Neuronal stem cell (in vitro differentiated cells): ENCODE measurements around the gene ZNF473.

Experiments
- DNase-seq: peaks from one replicate; pipeline ENCODE4 v3.0.0-alpha.2; 2013; ENCODE audit warnings: low spot score
- H2AFZ ChIP-seq: one replicate; pipeline ENCODE4 v1.6.1; 2013; ENCODE audit warnings: mild to moderate bottlenecking, low read length, inconsistent platforms
- H2AK5ac ChIP-seq: 2 replicates; pipeline ENCODE4 v1.6.1; 2013; ENCODE audit warnings: low read depth, mild to moderate bottlenecking, inconsistent platforms, low read length, moderate library complexity, mixed read lengths
- H2BK120ac ChIP-seq: 2 replicates; pipeline ENCODE4 v1.6.1; 2013; ENCODE audit warnings: low read depth, mild to moderate bottlenecking, inconsistent platforms, low read length, moderate library complexity, mixed read lengths
- H2BK12ac ChIP-seq: one replicate; pipeline ENCODE4 v1.6.1; 2013; ENCODE audit warnings: low read length, inconsistent platforms
- H2BK15ac ChIP-seq: 2 replicates; pipeline ENCODE4 v1.6.1; 2013; ENCODE audit warnings: mild to moderate bottlenecking, low read length, inconsistent platforms, mixed read lengths
- H2BK5ac ChIP-seq: one replicate; pipeline ENCODE4 v1.6.1; 2013; ENCODE audit warnings: inconsistent platforms, mild to moderate bottlenecking, low read length, moderate library complexity
- H3K14ac ChIP-seq: one replicate; pipeline ENCODE4 v1.6.1; 2013; ENCODE audit warnings: low read length, inconsistent platforms
- H3K18ac ChIP-seq: 2 replicates; pipeline ENCODE4 v1.6.1; 2013; ENCODE audit warnings: low read length, inconsistent platforms
- H3K23ac ChIP-seq: 2 replicates; pipeline ENCODE4 v1.6.1; 2013; ENCODE audit warnings: low read depth, mild to moderate bottlenecking, mixed read lengths, low read length, inconsistent platforms; ENCODE audit not compliant: poor library complexity
- H3K27ac ChIP-seq: replicated peaks from 3 replicates; pipeline ENCODE4 v1.5.1; 2013; ENCODE audit warnings: low read length, inconsistent platforms
- H3K27me3 ChIP-seq, 3 experiments: 2 replicates each; pipeline ENCODE4 v1.6.1; 2013; ENCODE audit warnings: low read length in 3 of 3, mild to moderate bottlenecking in 2 of 3, inconsistent platforms in 1 of 3, low read depth in 1 of 3, mixed read lengths in 1 of 3, moderate library complexity in 1 of 3; ENCODE audit not compliant: control insufficient read depth in 3 of 3, insufficient read depth in 3 of 3
- H3K36me3 ChIP-seq, 2 donors: replicated peaks in 1 of 2; 2 replicates each; pipeline ENCODE4 v1.6.1; 2013; ENCODE audit warnings: low read length in 2 of 2; ENCODE audit not compliant: control insufficient read depth in 2 of 2, insufficient read depth in 2 of 2
- H3K4ac ChIP-seq: 2 replicates; pipeline ENCODE4 v1.6.1; 2013; ENCODE audit warnings: inconsistent platforms, mild to moderate bottlenecking, low read length, moderate library complexity
- H3K4me1 ChIP-seq, 2 donors: 1 replicate in 1 of 2; 2 replicates in 1 of 2; pipeline ENCODE4 v1.6.1; 2013; ENCODE audit warnings: low read length in 2 of 2, low read depth in 1 of 2; ENCODE audit not compliant: control insufficient read depth in 2 of 2, insufficient read depth in 1 of 2
- H3K4me2 ChIP-seq: one replicate; pipeline ENCODE4 v1.6.1; 2013; ENCODE audit warnings: mild to moderate bottlenecking, low read length, inconsistent platforms; ENCODE audit not compliant: insufficient read depth, poor library complexity, severe bottlenecking
- H3K4me3 ChIP-seq, 2 donors: 2 replicates each; pipeline ENCODE4 v1.5.1; 2013; ENCODE audit warnings: low read length in 2 of 2, mild to moderate bottlenecking in 2 of 2, inconsistent platforms in 1 of 2, moderate library complexity in 1 of 2
- H3K79me1 ChIP-seq: one replicate; pipeline ENCODE4 v1.6.1; 2013; ENCODE audit warnings: low read depth, mild to moderate bottlenecking, inconsistent platforms, low read length, moderate library complexity
- H3K9ac ChIP-seq: one replicate; pipeline ENCODE4 v1.6.1; 2013; ENCODE audit warnings: mild to moderate bottlenecking, low read depth, low read length, inconsistent platforms; ENCODE audit not compliant: poor library complexity
- H3K9me3 ChIP-seq, 2 donors: replicated peaks in 1 of 2; 2 replicates each; pipeline versions ENCODE3 to v1.6.1; 2013; ENCODE audit warnings: low read length in 2 of 2, mild to moderate bottlenecking in 2 of 2, inconsistent platforms in 1 of 2, low read depth in 1 of 2, mixed read lengths in 1 of 2, moderate library complexity in 1 of 2; ENCODE audit not compliant: control insufficient read depth in 2 of 2, insufficient read depth in 1 of 2
- H4K8ac ChIP-seq: one replicate; pipeline ENCODE4 v1.6.1; 2013; ENCODE audit warnings: low read depth, mild to moderate bottlenecking, inconsistent platforms, low read length, moderate library complexity
- H4K91ac ChIP-seq: one replicate; pipeline ENCODE4 v1.6.1; 2013; ENCODE audit warnings: low read length, low read depth, mild to moderate bottlenecking, inconsistent platforms; ENCODE audit not compliant: poor library complexity
- WGBS, 2 donors: extraction: QIAGEN DNeasy Blood & Tissue Kit; methylation state at CpG; one replicate each; pipeline ENCODE4 v1.1.7; 2013; ENCODE audit warnings: missing lambda C conversion rate in 2 of 2, mixed read lengths in 1 of 2; ENCODE audit not compliant: insufficient read length in 2 of 2, insufficient replicate concordance in 1 of 2; ENCODE audit errors: extremely low coverage in 2 of 2; 5-methylcytosine and 5-hydroxymethylcytosine counted together

Gene ZNF473

DNA sequence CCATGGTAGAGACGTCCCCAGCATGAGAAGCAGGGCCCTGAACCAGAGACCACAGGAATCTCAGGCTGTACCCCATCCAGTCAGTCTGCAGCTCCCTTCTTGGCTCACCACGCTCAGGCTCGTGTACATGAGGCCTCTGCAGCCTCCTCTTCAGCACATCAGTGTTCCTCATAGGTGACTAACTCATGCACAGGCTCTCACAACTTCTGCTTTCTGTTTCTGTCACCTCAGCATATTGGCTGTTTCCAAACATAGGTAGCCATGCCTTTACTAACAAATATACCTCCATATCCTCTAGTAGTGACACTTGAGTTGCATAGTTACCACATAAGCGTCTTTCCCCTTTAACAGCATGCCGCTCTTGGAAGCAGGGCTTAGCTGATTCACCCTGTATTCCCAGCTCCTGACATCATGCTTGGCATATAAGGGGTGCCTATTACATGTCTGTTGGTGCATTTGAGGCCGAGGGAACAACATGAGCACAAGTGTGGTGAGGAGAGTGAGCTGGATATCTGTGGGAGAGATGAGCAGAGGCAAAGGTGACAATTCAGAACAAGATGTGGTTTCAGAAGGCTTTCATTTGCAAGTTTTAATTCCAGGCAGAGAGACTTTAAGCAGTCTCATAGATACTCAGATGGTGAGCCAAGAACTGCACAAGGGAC lies 16.7 kb downstream of the ZNF473 start:
- Histone ChIP-seq H3K27me3 (no peaks in the 10 kb centered on the region), H2BK12ac (no peak overlapping the region), H3K4me1 (no peaks in the 10 kb centered on the region), H3K27ac (no peak overlapping the region), H4K8ac (no peak overlapping the region), H3K36me3 (peaks cover 84 to 98% of the 10 kb centered on the region in 2 donors), H3K79me1 (peaks cover 7% of the 10 kb centered on the region), H3K18ac (no peak overlapping the region), H3K14ac (no peak overlapping the region), H2AFZ (no peak overlapping the region), H3K9ac (no peak overlapping the region), H2BK5ac (no peak overlapping the region), H3K9me3 (peaks cover 54 to 57% of the 10 kb centered on the region in 2 donors), H2BK120ac (no peak overlapping the region), H3K4me3 (no peak overlapping the region), H2BK15ac (no peak overlapping the region), H3K4ac (no peak overlapping the region), H2AK5ac (no peak overlapping the region), H3K4me2 (no peak overlapping the region), H3K23ac (no peak overlapping the region), H4K91ac (no peak overlapping the region)
- DNase-seq = no peak
- WGBS, 2 donors = no CpG with 5 or more reads among the region's 6 CpGs

DNA sequence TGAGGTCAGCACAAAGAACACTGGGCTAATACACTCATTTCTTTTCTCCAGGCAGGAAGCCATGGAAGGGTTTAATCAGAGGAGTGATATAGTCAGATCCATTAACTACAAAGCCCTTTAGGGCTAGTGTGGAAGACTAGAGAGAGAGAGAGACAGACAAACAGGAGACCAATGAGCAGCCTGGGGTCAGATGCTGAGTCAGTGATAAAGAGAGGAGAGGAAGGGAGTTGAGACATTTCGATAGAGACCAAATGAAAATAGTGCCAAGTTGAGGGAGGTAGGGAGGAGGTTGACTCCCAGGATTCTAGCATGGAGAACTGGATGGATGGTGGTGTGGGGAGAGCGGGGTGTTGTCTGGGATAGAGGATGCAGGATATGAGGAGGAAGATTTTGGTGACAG lies 18.2 kb downstream of the ZNF473 start:
- H3K4ac ChIP-seq = no peak overlapping the region
- H3K27me3 ChIP-seq = no peaks in the 10 kb centered on the region
- H3K14ac ChIP-seq = no peak overlapping the region
- H3K36me3 ChIP-seq = peaks cover 86 to 99% of the 10 kb centered on the region in 2 donors
- no peak overlapping the region for H3K4me3 ChIP-seq
- H2AFZ ChIP-seq = no peak overlapping the region
- H3K23ac ChIP-seq = no peak overlapping the region
- no peak overlapping the region for H3K4me2 ChIP-seq
- H3K79me1 ChIP-seq = peaks cover 5% of the 10 kb centered on the region
- H2BK120ac ChIP-seq = no peak overlapping the region
- H2AK5ac ChIP-seq = no peak overlapping the region
- no peak overlapping the region for H2BK5ac ChIP-seq
- no peak overlapping the region for H3K18ac ChIP-seq
- WGBS, 2 donors = no CpG with 5 or more reads among the region's 2 CpGs
- no peak overlapping the region for H4K8ac ChIP-seq
- H3K9me3 ChIP-seq = peaks cover 67 to 68% of the 10 kb centered on the region in 2 donors
- H3K4me1 ChIP-seq = no peaks in the 10 kb centered on the region
- H3K9ac ChIP-seq = no peak overlapping the region
- H4K91ac ChIP-seq = no peak overlapping the region
- no peak overlapping the region for H2BK12ac ChIP-seq
- H3K27ac ChIP-seq = no peak overlapping the region
- no peak overlapping the region for H2BK15ac ChIP-seq
- no peak for DNase-seq

DNA sequence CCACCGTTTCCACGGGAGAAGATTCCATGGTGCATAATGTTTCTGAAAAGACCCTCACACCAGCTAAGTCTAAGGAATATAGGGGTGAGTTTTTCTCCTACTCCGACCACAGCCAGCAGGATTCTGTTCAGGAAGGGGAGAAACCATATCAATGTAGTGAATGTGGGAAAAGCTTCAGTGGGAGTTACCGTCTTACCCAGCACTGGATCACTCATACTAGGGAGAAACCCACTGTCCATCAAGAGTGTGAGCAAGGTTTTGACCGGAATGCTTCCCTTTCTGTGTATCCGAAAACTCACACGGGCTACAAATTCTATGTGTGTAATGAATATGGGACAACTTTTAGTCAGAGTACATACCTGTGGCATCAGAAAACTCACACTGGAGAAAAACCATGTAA lies 19.1 kb downstream of the ZNF473 start:
- Histone ChIP-seq H3K36me3 (peaks cover 76 to 95% of the 10 kb centered on the region in 2 donors), H2BK120ac (no peak overlapping the region)

DNA sequence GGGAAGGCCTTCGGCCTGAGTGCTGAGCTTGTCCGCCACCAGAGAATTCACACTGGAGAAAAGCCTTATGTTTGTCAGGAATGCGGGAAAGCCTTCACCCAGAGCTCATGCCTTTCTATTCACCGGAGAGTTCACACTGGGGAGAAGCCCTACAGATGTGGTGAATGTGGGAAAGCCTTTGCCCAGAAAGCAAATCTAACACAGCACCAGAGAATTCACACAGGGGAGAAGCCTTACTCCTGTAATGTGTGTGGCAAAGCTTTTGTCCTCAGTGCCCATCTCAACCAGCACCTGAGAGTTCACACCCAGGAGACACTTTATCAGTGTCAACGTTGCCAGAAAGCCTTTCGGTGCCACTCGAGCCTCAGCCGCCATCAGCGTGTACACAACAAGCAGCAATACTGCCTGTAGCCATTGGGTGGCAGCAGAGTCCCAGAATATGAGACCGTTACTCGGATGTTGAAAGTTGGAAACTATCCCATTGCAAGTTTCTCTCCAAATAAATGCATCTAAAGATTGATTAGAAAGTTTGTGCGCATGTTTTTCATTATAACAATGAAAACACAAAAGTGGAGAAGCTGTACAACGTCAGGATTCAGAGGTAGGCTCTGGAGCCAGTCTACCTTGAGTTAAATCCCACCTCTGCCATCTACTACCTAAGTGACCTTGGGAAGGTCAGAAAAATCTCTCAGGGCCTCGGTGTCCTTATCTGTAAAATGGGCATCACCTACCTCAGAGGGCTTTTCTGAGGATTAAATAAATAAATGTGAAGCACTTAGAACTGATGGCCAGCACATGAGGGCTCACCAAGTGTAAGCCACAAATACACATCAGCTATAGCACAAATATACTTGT lies 21.1 kb downstream of the ZNF473 start:
- Histone ChIP-seq H3K36me3 (peaks cover 59 to 75% of the 10 kb centered on the region in 2 donors), H2AK5ac (no peak overlapping the region)

More for the DNA sequence above, 19.1 kb downstream of the ZNF473 start:
- Histone ChIP-seq H4K8ac (no peak overlapping the region), H2BK15ac (no peak overlapping the region), H3K4me1 (no peaks in the 10 kb centered on the region), H2AFZ (no peak overlapping the region), H4K91ac (no peak overlapping the region), H3K4me2 (no peak overlapping the region), H3K23ac (no peak overlapping the region), H3K14ac (no peak overlapping the region), H3K9ac (no peak overlapping the region), H3K79me1 (peaks cover 5% of the 10 kb centered on the region), H3K27ac (no peak overlapping the region), H3K18ac (no peak overlapping the region), H3K9me3 (peaks cover 69 to 73% of the 10 kb centered on the region in 2 donors), H2BK5ac (no peak overlapping the region), H3K4me3 (no peak overlapping the region), H3K27me3 (no peaks in the 10 kb centered on the region), H2BK12ac (no peak overlapping the region), H2AK5ac (no peak overlapping the region), H3K4ac (no peak overlapping the region)
- no peak for DNase-seq
- no CpG with 5 or more reads among the region's 7 CpGs for WGBS, 2 donors

More for the DNA sequence above, 21.1 kb downstream of the ZNF473 start:
- H2BK120ac ChIP-seq = no peak overlapping the region
- no peak overlapping the region for H4K8ac ChIP-seq
- no peak overlapping the region for H3K27ac ChIP-seq
- no peak overlapping the region for H3K9ac ChIP-seq
- H2AFZ ChIP-seq = no peak overlapping the region
- WGBS, 2 donors = no CpG with 5 or more reads among the region's 14 CpGs
- no peak overlapping the region for H3K18ac ChIP-seq
- no peak overlapping the region for H3K4ac ChIP-seq
- DNase-seq = no peak
- no peak overlapping the region for H3K14ac ChIP-seq
- no peak overlapping the region for H2BK12ac ChIP-seq
- H3K9me3 ChIP-seq = peaks cover 65 to 80% of the 10 kb centered on the region in 2 donors
- no peaks in the 10 kb centered on the region for H3K27me3 ChIP-seq
- H3K4me2 ChIP-seq = no peak overlapping the region
- H3K79me1 ChIP-seq = peaks cover 5% of the 10 kb centered on the region
- H3K4me1 ChIP-seq = peaks cover 0 to 2% of the 10 kb centered on the region in 2 donors
- no peak overlapping the region for H2BK15ac ChIP-seq
- no peak overlapping the region for H4K91ac ChIP-seq
- H3K23ac ChIP-seq = no peak overlapping the region
- no peak overlapping the region for H3K4me3 ChIP-seq
- H2BK5ac ChIP-seq = no peak overlapping the region
